ENCODE data around the gene CFAP161.
"Not testable (repeated sequence)": the region's sequence is repeated elsewhere in the genome, so short reads cannot be mapped to it uniquely, and the experiment has no call there.

CFAP161 gene

DNA sequence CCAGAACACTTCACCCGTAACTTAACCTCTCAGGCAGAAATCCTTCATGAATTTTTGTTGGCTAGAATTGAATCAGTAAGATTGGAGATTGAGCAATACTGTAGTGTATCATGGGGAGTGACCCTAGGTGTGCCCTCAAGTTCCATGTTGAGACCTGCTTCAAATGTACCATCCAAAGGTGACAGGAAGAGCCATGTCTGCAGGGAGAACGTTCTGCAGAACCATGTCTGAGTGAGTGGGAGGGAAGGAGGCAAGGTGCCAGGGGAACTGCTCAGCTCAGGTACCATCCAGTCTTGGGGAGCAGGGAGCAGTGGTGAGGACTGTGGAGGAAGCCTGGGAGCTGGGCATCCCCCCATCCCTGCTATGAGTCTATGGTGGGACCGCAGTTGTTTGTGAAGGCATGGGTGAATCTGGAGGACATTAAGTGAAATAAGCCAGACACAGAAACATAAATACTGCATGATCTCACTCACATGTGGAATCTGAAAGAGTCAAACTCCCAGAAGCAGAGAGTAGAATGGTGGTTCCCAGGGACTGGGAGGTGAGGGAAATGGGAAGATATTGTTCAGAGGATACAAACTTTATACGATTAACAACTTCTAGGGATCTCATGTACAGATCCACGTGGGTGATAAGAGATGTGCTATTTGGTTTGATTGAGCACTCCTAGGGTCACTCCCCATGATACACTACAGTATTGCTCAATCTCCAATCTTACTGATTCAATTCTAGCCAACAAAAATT, 23.3 kb downstream of the CFAP161 start:
- no peak overlapping the region for H3K4me3 ChIP-seq (ENCODE audit: low read depth, low read length)
- TF ChIP-seq, protein P1, sequence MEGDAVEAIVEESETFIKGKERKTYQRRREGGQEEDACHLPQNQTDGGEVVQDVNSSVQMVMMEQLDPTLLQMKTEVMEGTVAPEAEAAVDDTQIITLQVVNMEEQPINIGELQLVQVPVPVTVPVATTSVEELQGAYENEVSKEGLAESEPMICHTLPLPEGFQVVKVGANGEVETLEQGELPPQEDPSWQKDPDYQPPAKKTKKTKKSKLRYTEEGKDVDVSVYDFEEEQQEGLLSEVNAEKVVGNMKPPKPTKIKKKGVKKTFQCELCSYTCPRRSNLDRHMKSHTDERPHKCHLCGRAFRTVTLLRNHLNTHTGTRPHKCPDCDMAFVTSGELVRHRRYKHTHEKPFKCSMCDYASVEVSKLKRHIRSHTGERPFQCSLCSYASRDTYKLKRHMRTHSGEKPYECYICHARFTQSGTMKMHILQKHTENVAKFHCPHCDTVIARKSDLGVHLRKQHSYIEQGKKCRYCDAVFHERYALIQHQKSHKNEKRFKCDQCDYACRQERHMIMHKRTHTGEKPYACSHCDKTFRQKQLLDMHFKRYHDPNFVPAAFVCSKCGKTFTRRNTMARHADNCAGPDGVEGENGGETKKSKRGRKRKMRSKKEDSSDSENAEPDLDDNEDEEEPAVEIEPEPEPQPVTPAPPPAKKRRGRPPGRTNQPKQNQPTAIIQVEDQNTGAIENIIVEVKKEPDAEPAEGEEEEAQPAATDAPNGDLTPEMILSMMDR (IDR thresholded peaks at IDR 0.05; ENCODE audit: borderline replicate concordance, insufficient read depth, low read depth, low read length): no peak

DNA sequence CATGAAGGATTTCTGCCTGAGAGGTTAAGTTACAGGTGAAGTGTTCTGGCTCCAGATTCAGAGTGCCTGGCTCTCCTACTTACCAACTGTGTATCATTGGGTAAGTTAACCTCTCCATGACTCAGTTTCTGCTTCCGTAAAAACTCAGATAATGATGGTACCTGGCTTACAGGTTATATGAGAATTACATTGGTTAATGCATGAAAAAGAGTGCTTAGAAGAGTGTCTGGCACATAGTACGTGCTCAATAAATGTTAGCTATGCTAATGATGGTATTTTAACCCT, 23.8 kb downstream of the CFAP161 start:
- no peak overlapping the region for H3K4me3 ChIP-seq (ENCODE audit: low read depth, low read length)
- TF ChIP-seq, protein P1 (IDR thresholded peaks at IDR 0.05; ENCODE audit: borderline replicate concordance, insufficient read depth, low read depth, low read length): no peak

DNA sequence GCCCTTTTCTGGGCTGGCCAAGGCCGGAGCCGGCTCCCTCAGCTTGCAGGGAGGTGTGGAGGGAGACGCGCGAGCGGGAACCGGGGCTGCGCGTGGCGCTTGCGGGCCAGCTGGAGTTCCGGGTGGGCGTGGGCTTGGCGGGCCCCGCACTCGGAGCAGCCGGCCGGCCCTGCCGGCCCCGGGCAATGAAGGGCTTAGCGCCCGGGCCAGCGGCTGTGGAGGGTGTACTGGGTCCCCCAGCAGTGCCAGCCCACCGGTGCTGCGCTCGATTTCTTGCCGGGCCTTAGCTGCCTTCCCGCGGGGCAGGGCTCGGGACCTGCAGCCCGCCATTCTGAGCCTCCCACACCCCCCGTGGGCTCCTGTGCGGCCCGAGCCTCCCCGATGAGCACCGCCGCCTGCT, 24.5 kb downstream of the CFAP161 start:
- not testable (repeated sequence) for H3K4me3 ChIP-seq (ENCODE audit: low read depth, low read length)

DNA sequence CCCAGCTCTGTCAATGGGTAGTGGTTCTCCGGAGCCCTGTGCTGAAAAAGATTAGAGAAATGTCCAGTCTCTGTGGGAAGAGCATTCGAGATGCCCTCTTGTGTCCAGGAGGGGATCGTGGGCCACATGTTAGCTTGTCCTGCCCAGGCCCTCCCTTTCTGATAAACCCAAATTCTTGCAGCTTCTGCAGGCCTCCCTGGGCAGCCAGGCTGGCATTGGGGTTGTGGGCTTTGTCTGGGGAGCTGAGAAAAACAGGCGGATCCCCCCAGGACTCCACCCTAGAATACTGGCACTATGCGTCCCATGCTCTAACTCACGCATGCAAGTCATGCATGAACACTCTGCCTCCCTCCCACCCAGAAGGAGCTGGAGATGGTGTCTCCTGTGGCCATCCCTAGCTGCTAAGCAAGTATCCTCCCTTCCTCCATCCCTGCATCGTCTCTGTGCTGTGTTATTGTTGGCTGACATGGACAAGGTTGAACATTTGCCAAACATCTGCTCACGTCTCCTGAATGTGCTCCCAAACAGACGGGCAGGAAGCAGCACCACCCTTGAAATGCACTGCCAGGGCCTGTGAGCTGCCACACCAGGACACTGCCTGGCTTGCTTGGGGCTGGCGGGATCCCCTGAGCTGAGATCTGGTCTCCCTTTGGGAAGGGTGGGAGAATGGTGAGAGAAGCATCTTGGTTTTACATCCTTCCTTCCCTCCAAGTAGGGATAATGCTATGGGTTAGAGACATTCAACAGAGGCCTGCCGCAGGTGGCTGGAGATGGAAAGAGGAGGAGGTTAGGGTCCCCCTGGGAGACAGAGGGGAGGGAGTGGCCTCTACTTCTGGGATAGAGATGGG, 26.5 kb downstream of the CFAP161 start:
- TF ChIP-seq, protein P1 (IDR thresholded peaks at IDR 0.05; ENCODE audit: borderline replicate concordance, insufficient read depth, low read depth, low read length): no peak
- H3K4me3 ChIP-seq (ENCODE audit: low read depth, low read length): no peak overlapping the region

- TF ChIP-seq, protein P1 (IDR thresholded peaks at IDR 0.05; ENCODE audit: borderline replicate concordance, insufficient read depth, low read depth, low read length): no peak
- no peak overlapping the region for H3K4me3 ChIP-seq (ENCODE audit: low read depth, low read length)
Observed at GRCh38 chr15:81161160-81161673, 27.1 kb downstream of the CFAP161 start.

DNA sequence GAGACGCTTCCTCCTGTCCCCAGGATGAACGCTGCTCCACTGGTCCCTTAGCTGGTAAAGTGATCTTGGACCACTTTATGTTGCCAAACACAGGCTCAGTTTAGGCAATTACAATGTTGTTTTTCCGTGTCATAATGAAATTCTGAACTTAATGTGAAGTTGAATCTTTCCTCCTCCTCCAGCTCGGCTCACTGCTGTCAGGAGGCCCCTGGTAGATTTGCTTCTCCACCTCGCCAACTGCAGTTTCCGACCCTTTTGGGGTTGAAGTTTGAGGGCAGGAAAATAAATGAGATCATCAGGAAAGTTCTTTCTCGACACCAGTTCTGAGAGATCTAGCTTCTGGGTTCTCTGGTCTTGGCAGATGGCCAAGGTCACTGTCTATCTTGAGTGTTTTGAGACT, 27.8 kb downstream of the CFAP161 start:
- TF ChIP-seq, protein P1 (IDR thresholded peaks at IDR 0.05; ENCODE audit: borderline replicate concordance, insufficient read depth, low read depth, low read length): no peak

GRCh38 chr15:81163961-81164800, 30.1 kb downstream of the CFAP161 start:
- TF ChIP-seq, protein P1 (IDR thresholded peaks at IDR 0.05; ENCODE audit: borderline replicate concordance, insufficient read depth, low read depth, low read length): no peak

More for the DNA sequence above, 27.8 kb downstream of the CFAP161 start:
- no peak overlapping the region for H3K4me3 ChIP-seq (ENCODE audit: low read depth, low read length)

More at GRCh38 chr15:81163961-81164800, 30.1 kb downstream of the CFAP161 start:
- no peak overlapping the region for H3K4me3 ChIP-seq (ENCODE audit: low read depth, low read length)

Measured in GM12875 (cell line).